ENCODE measurements around the gene PPP6R2. TPM values are rescaled to one million over a fixed set of nuclear protein-coding genes. Genes with fewer than 3 reads are reported as not detected.

The PPP6R2 gene
- total RNA-seq, 2 donors from 2014 or later: 44.6 to 61.0 TPM

DNA sequence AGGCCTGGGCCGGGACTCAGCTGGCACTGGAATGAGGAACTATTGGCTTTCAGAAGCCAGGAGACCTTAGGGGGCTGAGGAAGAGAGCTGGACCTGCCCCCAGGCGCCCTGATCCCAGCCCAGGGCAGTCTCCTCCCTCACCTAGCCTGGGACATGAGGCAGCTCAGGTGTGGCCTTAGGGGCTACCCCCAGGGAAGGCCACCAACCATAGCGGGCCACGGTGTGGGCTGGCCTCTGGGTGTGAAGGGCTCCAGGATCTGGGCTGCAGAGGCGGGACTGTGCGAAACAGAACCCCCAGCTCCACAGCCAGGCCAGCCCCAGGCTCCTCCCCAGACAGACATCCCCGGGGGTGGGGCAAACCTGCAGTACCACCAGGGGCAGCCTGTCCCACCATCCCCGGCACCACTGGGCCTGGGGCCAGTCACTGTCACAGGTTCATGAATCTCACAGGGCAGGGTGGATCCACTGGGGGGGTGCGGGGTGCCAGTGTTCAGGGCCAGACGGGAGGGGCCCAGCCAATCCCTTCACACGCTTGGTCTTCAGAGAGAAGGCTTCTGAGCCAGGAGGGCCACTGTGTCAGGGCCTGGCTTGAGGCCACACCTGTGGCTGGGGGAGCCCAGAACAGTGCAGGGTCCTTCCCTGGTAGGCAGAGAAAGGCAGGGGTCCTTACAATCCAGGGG, 39.1 kb upstream of the PPP6R2 start:
- ATAC-seq: peak; percentile 25
- intact Hi-C loops (cut with DNase I, micrococcal nuclease): no loop called here

DNA sequence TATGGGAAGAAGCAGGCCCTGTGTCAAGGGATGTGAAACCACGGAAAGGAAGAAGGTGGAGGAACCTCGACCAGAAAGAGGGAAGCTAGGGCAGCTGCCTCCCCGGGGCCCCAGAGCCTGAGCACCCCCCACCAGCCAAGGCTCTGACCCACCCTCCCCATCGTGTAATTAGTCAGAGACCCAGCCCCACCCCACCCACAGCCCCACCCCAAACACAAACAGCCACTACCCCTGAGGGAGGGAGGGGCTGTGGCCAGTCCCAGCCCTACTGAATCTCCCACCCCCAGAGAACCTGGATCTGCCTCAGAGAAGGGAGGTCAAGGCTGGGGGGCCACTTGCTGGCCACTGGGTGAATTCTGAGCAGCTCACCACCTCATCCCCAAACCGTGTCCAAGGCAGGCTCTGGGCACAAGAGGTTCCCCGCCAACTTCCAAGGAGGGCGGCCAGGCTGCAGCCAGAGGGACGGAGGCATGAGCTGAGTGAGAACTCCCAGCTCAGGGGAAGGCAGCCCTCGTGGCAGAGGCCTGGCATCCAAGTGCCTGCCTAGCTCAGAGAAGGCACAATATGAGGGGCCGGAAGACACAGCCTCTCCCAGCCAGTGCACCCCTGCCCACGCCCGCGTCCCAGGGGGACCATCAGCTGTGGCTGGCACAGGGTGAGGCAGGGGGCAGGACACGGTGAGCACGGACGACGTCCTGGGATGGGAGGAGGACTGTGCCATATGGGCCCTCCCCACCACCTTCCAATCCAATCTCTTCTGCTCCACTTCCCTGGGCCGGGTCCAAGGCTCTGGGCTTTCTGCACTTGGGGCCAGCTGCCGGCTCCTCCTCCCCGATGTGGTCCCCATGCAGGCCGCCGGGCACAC, 38.4 kb upstream of the PPP6R2 start:
- intact Hi-C loops (cut with DNase I, micrococcal nuclease): no loop called here
- peak; percentile 70 to 74 for DNase-seq
- ATAC-seq: peak; percentile 24

More for the DNA sequence above, 39.1 kb upstream of the PPP6R2 start:
- peak; percentile 69 to 78 for DNase-seq

DNA sequence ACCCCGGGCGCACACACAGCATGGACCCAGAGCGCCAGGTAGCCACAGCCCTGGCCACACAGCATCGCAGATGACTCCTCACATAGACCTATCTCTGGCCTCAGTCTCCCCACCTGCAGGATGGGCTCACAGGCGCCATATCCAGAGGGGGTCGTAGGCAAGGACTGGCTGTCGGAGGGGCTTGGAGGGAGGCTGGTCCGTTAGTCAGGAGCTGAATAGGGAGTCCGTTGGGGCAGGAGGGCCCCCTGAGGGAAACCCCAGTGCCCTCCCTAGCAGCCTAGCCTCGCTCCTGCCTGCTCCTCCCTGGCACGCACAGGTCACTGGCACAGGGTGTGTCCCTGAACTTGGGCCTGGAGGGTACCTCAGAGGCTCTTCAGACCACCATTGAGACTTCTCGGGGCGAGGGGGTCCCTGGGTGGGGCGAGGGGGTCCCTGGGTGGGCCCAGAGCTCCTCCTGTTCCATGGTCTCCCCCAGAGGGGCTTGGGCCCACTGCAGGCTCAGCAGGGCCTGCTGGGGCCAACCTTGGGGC, 37.7 kb upstream of the PPP6R2 start:
- intact Hi-C loops (cut with DNase I, micrococcal nuclease): no loop called here
- DNase-seq (peak in 1 of 2 donors; percentile 64), ATAC-seq (peak; percentile 42)

DNA sequence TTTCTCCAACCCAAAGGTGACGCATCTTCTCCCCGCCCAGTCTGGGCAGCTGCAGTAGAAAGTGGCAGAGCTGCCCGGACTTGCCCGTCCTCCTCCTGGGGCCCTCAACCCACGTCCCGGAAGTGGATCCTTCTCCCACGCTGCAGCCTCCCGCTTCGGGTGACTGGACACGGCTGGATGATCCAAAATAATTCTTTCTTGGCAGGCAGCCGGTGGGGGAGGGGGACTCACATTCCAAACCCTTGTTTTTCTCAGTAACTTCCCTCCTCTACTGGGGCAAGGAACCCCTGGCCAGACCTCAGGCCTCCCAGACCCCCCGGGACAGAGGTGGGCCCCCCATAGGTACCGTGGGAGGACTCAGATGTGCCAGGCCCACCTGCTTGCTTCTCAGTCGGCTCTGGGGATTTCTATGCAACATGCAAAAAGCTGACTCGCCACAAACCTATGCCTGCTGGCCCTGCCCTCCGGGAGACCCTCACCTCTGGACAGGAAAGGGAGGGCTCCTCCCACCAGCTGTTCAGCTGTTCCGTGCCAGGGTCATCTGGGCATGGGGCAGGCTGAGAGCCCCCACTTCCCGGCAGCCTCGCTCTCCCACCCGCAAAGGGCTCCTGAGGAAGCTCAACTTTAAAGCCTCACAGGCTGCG, 37.1 kb upstream of the PPP6R2 start:
- peak; percentile 86 to 94 for DNase-seq
- ATAC-seq: peak; percentile 62
- intact Hi-C loops (cut with DNase I, micrococcal nuclease): no loop called here

DNA sequence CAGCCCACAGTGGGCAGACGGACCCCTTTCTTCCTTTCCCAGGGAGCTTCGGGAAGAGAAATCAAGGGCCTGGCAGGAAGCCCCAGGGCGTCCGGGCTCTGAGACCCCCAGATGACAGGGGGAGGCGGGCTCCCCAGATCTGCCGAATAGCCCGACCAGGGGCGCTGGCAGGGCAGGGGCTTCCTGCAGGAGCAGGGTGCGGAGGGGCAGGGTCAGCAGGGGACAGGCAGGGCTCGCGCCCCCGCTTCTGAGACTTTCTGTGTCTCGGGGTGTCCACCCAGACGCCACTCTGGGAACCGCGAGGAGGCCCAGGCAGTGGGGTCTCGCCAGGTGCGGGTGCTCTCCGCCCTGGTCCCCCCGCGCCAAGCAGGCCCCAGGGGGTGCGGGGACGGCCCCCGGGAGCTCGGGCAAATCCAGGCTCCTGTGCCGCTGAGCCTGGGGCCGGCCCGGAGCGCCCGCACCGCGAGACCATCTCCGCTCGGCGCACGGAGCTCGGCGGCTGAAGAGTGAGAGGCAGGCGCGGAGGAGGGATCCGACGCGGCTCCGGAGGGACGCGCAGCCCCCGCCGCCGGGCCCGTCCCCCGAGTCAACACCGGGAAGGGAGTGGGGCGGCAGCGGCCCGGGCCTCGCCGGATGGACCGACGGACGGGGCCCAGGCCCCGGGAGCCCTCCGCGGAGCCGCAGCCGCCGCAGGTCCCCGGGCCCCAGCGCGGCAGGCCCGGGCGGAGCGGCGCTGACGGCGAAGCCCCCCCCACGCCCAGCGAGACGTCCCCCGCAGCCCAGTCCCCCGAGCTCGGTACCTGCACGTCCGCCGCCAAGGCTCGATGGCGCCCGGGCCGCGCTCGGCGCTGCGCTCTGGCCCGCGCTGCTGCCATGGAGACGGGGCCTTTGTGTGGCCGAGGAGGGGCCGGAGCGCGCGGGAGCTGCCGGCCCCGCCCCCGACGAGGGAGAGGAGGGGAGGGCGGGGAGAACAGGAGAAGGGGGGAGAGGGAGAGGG, 36.1 kb upstream of the PPP6R2 start, which contains the start of gene PLXNB2:
Gene PLXNB2, minus strand, starts transcription at position 894 of the 997 bp plus-strand sequence. CDS start 17,062 bp downstream, outside the sequence.
- intact Hi-C loops (cut with DNase I, micrococcal nuclease): no loop called here
- ATAC-seq (peak; percentile 42), DNase-seq (peak; percentile 81 to 84)

DNA sequence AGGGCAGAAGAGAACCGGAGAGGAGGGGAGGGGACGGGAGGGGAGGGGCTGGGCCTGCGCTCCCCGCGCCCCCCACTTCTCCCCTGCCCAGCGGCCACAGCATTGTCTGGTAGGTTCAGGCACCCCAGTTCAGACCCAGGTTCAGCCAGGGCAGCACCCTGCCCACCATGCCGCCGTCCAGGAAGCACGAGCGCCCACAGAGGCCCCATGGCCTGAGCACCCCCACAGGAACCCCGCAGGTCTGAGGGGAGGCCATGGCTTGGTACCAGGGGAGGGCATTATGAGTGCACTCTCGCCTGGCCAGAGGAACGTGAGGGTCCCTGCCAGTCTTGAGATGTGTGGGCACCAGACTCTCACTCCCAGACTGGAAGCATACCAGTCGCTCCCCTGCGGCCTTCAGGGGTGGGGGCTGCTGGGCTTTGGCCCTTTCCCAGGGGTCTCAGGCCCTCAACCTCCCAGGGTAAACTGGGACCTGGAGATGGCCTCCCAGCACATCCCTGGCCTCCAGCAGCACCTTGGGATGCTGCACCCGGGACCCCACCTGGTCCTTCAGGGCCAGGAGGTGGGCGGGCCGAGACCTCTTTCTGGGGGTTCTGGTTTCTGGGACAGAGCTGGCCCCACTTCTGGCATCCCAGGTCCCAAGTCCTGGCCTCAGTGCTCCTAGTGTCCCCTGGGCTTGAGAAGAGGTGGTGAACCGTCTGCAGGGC, 35.1 kb upstream of the PPP6R2 start:
- intact Hi-C loops (cut with DNase I, micrococcal nuclease): no loop called here
- ATAC-seq (no peak), DNase-seq (peak in 1 of 2 donors; percentile 48)

DNA sequence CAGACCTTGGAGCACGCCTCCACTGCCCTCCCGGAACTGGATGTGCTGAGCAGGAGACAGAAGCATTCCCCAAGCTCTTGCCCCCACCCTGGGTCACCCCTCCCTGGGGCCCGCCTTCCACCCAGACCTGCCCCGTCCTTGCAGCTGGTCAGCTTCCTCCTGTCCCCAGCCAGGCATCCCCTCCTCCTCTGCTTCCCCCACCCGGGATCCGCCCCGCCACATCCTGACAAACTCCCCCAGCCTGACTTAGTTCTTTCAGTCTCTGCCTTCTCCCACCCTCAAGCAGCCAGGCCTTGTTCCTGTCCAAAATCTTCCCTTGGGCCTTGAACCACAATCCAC, 34.6 kb upstream of the PPP6R2 start:
- intact Hi-C loops (cut with DNase I, micrococcal nuclease): no loop called here
- peak; percentile 63 to 83 for DNase-seq
- no peak for ATAC-seq

DNA sequence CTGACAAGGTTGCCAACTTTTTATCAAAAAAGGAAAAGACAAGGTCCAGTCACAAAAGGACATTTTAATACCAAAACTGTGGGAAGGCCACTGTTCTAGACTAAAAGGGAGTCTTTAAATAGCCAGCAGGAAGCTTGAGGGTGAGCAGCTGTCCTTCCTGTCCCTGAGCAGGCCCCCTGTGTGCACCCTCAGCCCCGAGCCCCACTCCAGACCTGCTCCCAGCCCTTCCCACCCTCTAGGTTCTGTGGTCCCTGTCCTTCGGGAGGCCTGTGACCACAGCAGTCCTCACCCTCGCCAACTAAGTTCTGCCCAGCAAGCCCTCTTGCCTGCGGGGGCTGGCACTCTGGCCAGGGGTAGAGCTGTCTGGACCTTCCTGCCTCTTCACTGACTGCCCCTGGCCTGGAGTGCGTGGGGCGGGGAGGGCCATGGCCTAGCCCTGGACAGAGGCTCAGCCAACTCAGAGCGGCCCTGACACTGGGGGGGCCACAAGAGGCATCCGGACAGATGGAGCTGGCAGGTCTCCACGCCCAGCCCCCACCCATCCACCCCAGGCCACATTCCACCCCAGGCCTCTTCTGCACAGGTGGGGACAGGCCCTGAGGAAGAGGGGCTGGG, 34.0 kb upstream of the PPP6R2 start:
- ATAC-seq: no peak
- DNase-seq: no peak
- intact Hi-C loops (cut with DNase I, micrococcal nuclease): no loop called here

DNA sequence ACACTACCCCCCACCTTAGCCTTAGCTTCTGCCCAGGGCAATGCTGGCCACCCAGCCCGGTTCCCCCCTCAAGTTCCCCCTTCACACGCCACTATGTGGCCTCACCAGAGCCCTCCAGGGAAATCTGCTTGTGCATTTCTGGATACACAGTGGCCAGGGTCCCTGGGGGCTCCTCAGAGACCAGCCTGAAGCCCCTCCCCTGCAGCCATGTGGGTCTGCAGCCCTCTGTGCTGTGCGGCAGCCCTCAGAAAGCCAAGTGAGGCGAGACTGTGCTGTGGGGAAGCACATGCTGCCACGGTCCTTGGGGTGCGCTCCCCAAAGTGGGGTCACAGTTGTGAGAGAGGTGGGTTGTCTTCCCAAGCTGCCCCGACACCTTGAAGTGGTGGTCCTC, 33.5 kb upstream of the PPP6R2 start:
- intact Hi-C loops (cut with DNase I, micrococcal nuclease): no loop called here
- no peak for ATAC-seq
- DNase-seq: no peak

DNA sequence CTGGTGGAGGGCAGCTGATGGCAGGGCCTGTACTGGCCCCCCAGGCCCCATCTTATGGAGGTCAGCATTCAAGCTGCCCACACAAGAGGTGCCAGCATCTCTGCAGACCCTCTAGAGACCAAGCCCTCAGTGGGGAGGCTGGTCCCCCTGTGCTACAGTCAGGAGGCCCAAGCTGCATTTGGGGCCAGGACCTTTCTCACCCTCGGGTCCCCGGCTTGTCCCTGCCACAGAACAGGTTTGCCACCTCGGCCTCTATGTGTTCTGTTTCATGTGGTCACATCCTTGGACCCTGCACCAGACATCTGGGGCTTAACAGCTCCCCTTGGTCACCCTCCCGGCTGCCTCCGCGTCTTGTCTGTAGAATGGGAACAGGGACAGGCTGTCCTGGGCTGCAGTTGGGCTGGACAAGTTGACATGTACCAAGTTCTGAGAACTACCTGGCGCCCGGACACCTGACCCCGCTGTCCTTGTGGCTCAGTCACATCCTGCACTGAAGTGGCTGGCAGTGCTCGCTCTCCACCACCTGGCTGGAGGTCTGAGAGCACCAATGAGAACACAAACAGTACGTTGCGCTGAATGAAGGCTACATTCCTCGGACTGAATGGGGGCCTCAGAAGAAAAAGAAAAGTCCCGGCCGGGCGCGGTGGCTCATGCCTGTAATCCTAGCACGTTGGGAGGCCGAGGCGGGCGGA, 33.0 kb upstream of the PPP6R2 start:
- DNase-seq (no peak), ATAC-seq (no peak)
- intact Hi-C loops (cut with DNase I, micrococcal nuclease): no loop called here

DNA sequence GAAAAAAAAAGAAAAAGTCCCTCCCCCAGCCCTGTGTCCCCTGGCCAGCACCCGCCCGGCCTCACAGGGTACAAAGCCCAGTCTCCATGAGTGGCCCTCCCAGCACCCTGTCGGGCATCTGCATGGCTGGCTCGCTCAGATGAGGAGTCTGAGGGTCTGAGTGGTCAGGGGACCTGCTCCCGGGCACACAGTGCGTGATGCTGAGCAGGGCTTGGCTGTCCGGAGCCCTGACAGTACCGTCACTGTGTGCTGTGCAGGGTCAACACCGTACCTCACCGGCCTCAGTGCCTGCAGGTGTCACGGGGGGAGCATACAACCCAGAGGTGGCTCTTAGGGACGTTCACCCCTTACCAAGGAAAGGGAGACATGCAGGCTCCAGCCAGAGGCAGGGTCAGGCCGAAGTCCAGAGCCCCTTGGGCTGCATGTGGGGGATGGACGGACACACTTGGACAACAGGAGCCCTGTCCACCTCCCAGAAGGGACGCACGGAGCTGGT, 32.1 kb upstream of the PPP6R2 start:
- intact Hi-C loops (cut with DNase I, micrococcal nuclease): no loop called here
- ATAC-seq (no peak), DNase-seq (peak in 1 of 2 donors; percentile 9)

DNA sequence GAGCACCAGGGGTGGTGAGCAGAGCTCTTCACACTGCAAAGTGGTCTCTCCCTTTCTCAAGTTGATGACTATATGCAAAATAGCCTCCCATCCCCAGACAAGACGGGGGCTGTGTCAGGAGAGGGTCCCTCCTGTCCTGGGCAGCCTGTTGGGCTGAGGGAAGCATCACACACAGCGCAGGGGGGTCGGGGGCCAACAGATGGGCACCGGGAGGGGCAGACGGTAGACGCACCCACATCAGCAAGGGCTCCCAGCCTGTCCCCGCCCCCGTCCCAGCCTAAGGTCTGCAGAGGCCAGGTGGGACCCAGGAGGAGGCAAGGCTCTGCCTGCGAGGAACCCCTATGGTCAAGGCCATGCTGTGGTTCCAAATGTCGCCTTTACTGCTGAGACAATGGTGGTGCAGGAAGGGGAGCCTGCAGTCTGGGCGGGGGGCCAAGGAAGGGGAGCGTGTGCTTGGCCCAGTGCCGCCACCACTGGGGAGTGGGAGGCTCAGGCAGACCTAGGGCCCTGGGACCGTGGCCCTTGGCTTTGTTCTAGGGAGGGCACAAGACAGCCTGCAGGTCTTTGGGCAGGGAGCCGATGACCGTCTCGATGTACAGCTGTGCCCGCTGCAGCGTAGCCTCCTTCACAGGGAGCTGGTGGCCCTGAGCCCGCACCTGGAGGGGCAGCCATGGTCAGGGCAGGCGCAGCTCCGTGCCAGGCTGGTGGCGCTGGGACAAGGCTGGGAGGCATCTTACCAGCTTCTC, 31.3 kb upstream of the PPP6R2 start:
- ATAC-seq: no peak
- DNase-seq: peak in 1 of 2 donors; percentile 10
- intact Hi-C loops (cut with DNase I, micrococcal nuclease): no loop called here

DNA sequence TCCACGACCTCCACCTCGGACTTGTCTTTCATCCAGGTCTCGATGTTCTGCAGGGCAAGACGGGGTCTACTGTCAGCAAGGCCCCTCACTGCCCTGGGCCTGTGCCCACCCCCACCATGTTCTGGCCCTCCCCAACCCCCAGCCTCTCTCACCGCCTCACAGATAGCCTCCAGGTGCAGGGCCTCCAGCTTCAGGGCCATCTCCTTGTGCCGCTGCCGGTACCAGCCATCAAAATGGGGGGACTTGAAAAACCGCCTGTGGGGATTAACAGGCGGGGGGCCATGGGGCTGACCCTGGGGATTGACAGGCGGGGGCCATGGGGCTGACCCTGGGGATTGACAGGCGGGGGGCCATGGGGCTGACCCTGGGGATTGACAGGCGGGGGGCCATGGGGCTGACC, 30.8 kb upstream of the PPP6R2 start:
- intact Hi-C loops (cut with DNase I, micrococcal nuclease): no loop called here
- no peak for ATAC-seq
- no peak for DNase-seq

DNA sequence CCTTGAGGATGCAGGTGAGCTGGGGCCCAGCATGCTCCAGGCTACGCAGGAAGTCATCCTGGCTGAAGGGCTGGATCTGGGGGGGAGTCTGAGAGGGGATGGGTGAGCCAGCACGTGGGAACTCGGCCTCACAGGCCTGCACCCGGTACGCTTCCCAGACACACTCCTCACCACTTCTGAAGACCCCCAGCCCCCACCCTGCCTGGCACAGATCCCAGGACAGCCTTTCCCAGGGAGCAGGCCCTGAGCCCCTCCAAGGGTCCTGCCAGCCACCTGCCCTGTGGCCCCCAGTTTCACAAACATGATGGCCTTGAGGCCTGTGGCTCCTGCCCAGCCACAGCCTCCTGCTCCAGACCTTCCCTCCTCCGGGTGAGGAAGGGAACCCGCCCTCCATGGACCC, 30.1 kb upstream of the PPP6R2 start:
- ATAC-seq (no peak), DNase-seq (peak in 1 of 2 donors; percentile 9)
- intact Hi-C loops (cut with DNase I, micrococcal nuclease): no loop called here

DNA sequence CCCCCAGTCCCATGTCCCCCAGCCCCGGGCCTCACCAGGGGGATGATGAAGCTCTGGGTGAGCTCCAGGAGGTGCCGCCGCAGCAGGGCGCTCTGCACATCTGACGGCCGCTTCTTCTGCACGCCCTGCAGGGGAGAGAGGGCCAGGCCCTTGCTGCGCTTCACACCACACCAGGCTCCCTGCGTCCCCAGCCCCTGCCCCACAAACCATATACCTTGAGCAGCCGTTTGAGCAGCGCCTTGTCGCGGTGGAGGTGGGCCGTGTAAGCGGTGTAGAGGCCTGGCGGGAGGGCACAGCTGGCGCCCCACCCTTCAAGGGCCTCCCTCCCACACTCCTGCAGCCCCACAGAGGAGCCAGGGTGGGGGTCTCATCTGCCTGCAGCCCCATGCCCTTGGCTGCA, 29.5 kb upstream of the PPP6R2 start:
- DNase-seq: peak in 1 of 2 donors; percentile 19

DNA sequence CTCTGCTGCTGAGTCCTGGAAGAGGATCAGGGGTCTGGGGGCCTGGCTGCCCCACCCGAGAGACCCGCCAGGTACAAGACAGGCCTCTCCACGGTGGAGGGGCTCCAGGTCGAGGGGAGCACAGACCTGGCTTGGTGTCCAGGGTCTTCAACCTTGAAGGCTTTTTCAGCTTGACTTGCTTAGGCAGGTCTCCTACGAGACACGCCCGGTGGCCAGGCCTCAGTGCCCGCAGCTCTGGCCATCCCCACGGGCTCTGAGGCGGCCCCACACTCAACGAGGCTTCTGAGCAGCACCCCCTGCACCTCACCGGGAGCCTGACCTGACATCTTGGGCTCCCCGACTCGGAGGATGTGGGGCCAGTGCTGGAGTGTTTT, 29.1 kb upstream of the PPP6R2 start:
- ATAC-seq: no peak
- intact Hi-C loops (cut with DNase I, micrococcal nuclease): no loop called here

More for the DNA sequence above, 29.5 kb upstream of the PPP6R2 start:
- no peak for ATAC-seq
- intact Hi-C loops (cut with DNase I, micrococcal nuclease): no loop called here

More for the DNA sequence above, 29.1 kb upstream of the PPP6R2 start:
- no peak for DNase-seq
